Liver (tissue), 9 donors: Measurements from ENCODE around the gene CEP162. TPM values are rescaled to one million over a fixed set of nuclear protein-coding genes. Genes with fewer than 3 reads are reported as not detected.

Experiments used
- DNase-seq: peaks from one replicate; pipeline ENCODE4 v3.0.0-alpha.2; 2017; ENCODE audit warnings: low spot score
- H3K27ac ChIP-seq, 2 donors: one replicate each; pipeline ENCODE4 v1.7.0; 2013; ENCODE audit warnings: inconsistent platforms in 2 of 2, low read length in 2 of 2, control low read depth in 1 of 2, low read depth in 1 of 2, mild to moderate bottlenecking in 1 of 2
- H3K27me3 ChIP-seq, 4 donors: one replicate each; pipeline versions ENCODE4 v1.6.1 to v1.7.0; 2013; ENCODE audit warnings: low read length in 3 of 4, inconsistent platforms in 1 of 4, mild to moderate bottlenecking in 1 of 4, moderate library complexity in 1 of 4; ENCODE audit not compliant: control insufficient read depth in 4 of 4, insufficient read depth in 4 of 4
- H3K36me3 ChIP-seq, 4 donors: one replicate each; pipeline versions ENCODE4 v1.6.1 to v1.7.0; 2013; ENCODE audit warnings: low read length in 3 of 4, mild to moderate bottlenecking in 3 of 4, low read depth in 1 of 4, moderate library complexity in 1 of 4; ENCODE audit not compliant: control insufficient read depth in 4 of 4, insufficient read depth in 3 of 4
- H3K4me1 ChIP-seq, 4 donors: one replicate each; pipeline versions ENCODE4 v1.6.1 to v1.7.0; 2013; ENCODE audit warnings: low read length in 3 of 4, mild to moderate bottlenecking in 3 of 4, moderate library complexity in 1 of 4; ENCODE audit not compliant: control insufficient read depth in 4 of 4, insufficient read depth in 4 of 4
- H3K4me3 ChIP-seq, 3 donors: one replicate each; pipeline versions ENCODE4 v1.6.1 to v1.7.0; 2013; ENCODE audit warnings: low read length in 3 of 3, control low read depth in 1 of 3, low read depth in 1 of 3, mild to moderate bottlenecking in 1 of 3
- H3K9ac ChIP-seq, 2 donors: one replicate each; pipeline ENCODE4 v1.7.0; 2013; ENCODE audit warnings: low read length in 2 of 2, mild to moderate bottlenecking in 2 of 2, moderate library complexity in 2 of 2, control low read depth in 1 of 2, low read depth in 1 of 2
- H3K9me3 ChIP-seq, 4 donors: one replicate each; pipeline versions ENCODE4 v1.6.1 to v1.7.0; 2013; ENCODE audit warnings: low read length in 3 of 4; ENCODE audit not compliant: control insufficient read depth in 4 of 4
- CTCF ChIP-seq: fragments of 150-350 bp; IDR thresholded peaks from 2 replicates; pipeline ENCODE4 v1.5.1; 2017; ENCODE audit warnings: improper control_type of control experiment, low read depth, low read length; ENCODE audit not compliant: missing input control
- EGR1 ChIP-seq, 2 donors: IDR thresholded peaks; 2 replicates each; pipeline ENCODE4 v1.6.1; 2016 to 2018; ENCODE audit warnings: antibody characterized with exemption in 2 of 2, low read depth in 2 of 2
- FOXA1 ChIP-seq: IDR thresholded peaks from 2 replicates; pipeline ENCODE4 v1.6.1; 2016; ENCODE audit warnings: antibody characterized with exemption
- FOXA2 ChIP-seq: IDR thresholded peaks from 2 replicates; pipeline ENCODE4 v1.6.1; 2016; ENCODE audit warnings: antibody characterized with exemption
- GABPA ChIP-seq, 2 donors: IDR thresholded peaks in 1 of 2; conservative IDR thresholded peaks in 1 of 2; 2 replicates each; pipeline ENCODE4 v1.6.1; 2016; ENCODE audit warnings: antibody characterized with exemption in 2 of 2, mild to moderate bottlenecking in 1 of 2, moderate library complexity in 1 of 2
- HNF4A ChIP-seq, 2 donors: conservative IDR thresholded peaks; 2 replicates each; pipeline ENCODE4 v1.6.1; 2016; ENCODE audit warnings: antibody characterized with exemption in 2 of 2, mild to moderate bottlenecking in 2 of 2
- HNF4G ChIP-seq: IDR thresholded peaks from 2 replicates; pipeline ENCODE4 v1.6.1; 2016; ENCODE audit warnings: antibody characterized with exemption
- JUND ChIP-seq, 2 donors: IDR thresholded peaks; 2 replicates each; pipeline ENCODE4 v1.6.1; 2016; ENCODE audit warnings: antibody characterized with exemption in 2 of 2
- NR2F2 ChIP-seq: IDR thresholded peaks from 2 replicates; pipeline ENCODE4 v1.6.1; 2016; ENCODE audit warnings: antibody characterized with exemption
- RAD21 ChIP-seq, 2 donors: IDR thresholded peaks; 2 replicates each; pipeline ENCODE4 v1.6.1; 2016; ENCODE audit warnings: antibody characterized with exemption in 2 of 2, mild to moderate bottlenecking in 2 of 2
- RXRA ChIP-seq, 2 donors: IDR thresholded peaks; 2 replicates each; pipeline ENCODE4 v1.6.1; 2017 to 2018; ENCODE audit warnings: antibody characterized with exemption in 2 of 2, mild to moderate bottlenecking in 1 of 2
- SP1 ChIP-seq: IDR thresholded peaks from 2 replicates; pipeline ENCODE4 v1.6.1; 2018; ENCODE audit warnings: antibody characterized with exemption, mild to moderate bottlenecking
- TAF1 ChIP-seq: conservative IDR thresholded peaks from 2 replicates; pipeline ENCODE4 v1.6.1; 2016; ENCODE audit warnings: antibody characterized with exemption, mild to moderate bottlenecking
- YY1 ChIP-seq: IDR thresholded peaks from 2 replicates; pipeline ENCODE4 v1.6.1; 2016; ENCODE audit warnings: antibody characterized with exemption, mild to moderate bottlenecking
- WGBS: extraction: QIAGEN DNeasy Blood & Tissue Kit; methylation state at CpG from one replicate; pipeline ENCODE4 v1.1.7; 2013; 5-methylcytosine and 5-hydroxymethylcytosine counted together
- polyA plus RNA-seq, 2 donors: library from polyadenylated mRNA; stranded (reverse) in 1 of 2; unstranded in 1 of 2; fragments of 200-250 nt in 1 of 2; fragments of >200 nt in 1 of 2; fragmentation: Nextera tagmentation in 1 of 2; extraction: Ambion mirVana in 1 of 2; gene quantifications; one replicate each; pipeline versions ENCODE4 v1.2.1 to v1.2.3, GENCODE V29; 2013 to 2015
- total RNA-seq, 2 donors: library from RNA; depleted of rRNA; stranded (reverse); fragments of >200 nt; gene quantifications; one replicate each; pipeline ENCODE4 v1.2.3, GENCODE V29; 2014
- TF ChIP-seq, protein P1 (sequence below): IDR thresholded peaks from 2 replicates; pipeline ENCODE4 v1.6.1; 2016; ENCODE audit warnings: antibody characterized with exemption
- TF ChIP-seq, protein P2 (sequence below): IDR thresholded peaks from 2 replicates; pipeline ENCODE4 v1.6.1; 2016; ENCODE audit warnings: antibody characterized with exemption
- TF ChIP-seq, protein P3 (sequence below): IDR thresholded peaks from 2 replicates; pipeline ENCODE4 v1.6.1; 2016; ENCODE audit warnings: antibody characterized with exemption
- donor health status: healthy.
- donor health status: healthy.
- donor health status: healthy.
- donor health status: healthy.
- donor health status: healthy.

Gene CEP162
- total and polyA plus RNA-seq, 4 donors, result 0.87 to 4.4 (median 2.6) TPM

- H3K9ac ChIP-seq, result no peak overlapping the region
- H3K4me3 ChIP-seq, result no peak overlapping the region
- TF ChIP-seq FOXA1, result no peak
- TF ChIP-seq, protein P1, sequence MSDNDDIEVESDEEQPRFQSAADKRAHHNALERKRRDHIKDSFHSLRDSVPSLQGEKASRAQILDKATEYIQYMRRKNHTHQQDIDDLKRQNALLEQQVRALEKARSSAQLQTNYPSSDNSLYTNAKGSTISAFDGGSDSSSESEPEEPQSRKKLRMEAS, result no peak
- TF ChIP-seq GABPA (IDR thresholded peaks at IDR 0.05 in 1 of 2, conservative IDR thresholded peaks at IDR 0.05 in 1 of 2), result no peak
- TF ChIP-seq HNF4A (conservative IDR thresholded peaks at IDR 0.05), result no peak
- TF ChIP-seq RAD21 (IDR thresholded peaks at IDR 0.05), result no peak
- no peak for TF ChIP-seq CTCF
- TF ChIP-seq, protein P2, sequence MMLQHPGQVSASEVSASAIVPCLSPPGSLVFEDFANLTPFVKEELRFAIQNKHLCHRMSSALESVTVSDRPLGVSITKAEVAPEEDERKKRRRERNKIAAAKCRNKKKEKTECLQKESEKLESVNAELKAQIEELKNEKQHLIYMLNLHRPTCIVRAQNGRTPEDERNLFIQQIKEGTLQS, result no peak
- TF ChIP-seq JUND (IDR thresholded peaks at IDR 0.05), result no peak
- no peak for TF ChIP-seq TAF1
- no peak for TF ChIP-seq EGR1 (IDR thresholded peaks at IDR 0.05; ENCODE audit: low read depth in 2 of 2)
- no peak for TF ChIP-seq HNF4G
- TF ChIP-seq FOXA2, result no peak
- TF ChIP-seq RXRA (IDR thresholded peaks at IDR 0.05), result no peak
- TF ChIP-seq NR2F2, result no peak
- no peak for TF ChIP-seq YY1
- TF ChIP-seq SP1, result no peak
- no peak overlapping the region for H3K27ac ChIP-seq
- no peaks in the 10 kb centered on the region for H3K27me3 ChIP-seq
- H3K36me3 ChIP-seq, result no peaks in the 10 kb centered on the region
- no peaks in the 10 kb centered on the region for H3K9me3 ChIP-seq
- peaks cover 4 to 20% (median 9%) of the 10 kb centered on the region in 4 donors for H3K4me1 ChIP-seq
- 84% methylated on average over 2 of the region's 2 CpGs for WGBS
- DNase-seq, result no peak
These were observed 47.4 kb upstream of the CEP162 start for GRCh38 chr6:84274856-84275255.

DNA sequence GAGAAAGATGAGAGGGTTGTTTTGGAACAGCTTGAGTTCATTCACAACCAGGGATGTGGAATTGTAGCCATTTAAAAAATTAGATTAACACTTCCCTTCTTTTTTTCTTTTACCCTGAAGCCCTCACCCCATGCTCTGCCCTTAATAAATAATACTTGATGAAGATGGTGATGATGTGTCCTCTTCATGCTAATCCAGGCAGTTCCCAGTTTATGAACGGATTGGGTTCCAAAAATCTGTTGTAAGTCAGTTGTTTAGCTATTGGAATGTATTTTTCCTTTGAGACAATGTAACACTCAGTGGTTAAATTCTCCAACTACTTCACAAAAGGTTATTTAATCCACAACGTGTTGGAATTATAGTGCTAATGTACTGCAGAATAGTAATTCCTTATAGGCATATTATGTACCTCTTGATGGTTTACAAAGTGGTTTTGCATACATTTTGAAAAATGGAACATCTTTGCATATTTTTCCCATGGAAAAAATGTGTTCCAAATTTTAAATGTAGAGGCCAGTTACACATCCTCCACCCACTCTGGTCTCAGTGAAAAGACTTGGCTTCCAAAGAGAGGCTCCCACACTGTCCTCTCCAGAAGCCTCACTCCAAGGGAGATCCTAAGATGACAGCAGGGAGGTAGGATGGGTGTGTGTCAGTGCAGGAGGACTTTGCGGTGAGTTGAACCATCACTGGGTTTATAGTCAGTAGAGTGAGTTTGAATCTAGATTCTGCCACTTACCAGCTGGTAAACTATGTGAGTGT, 45.8 kb upstream of the CEP162 start:
- DNase-seq, result no peak
- Histone ChIP-seq H3K9ac (no peak overlapping the region), H3K27me3 (no peaks in the 10 kb centered on the region), H3K4me1 (peaks cover 4 to 22% (median 9%) of the 10 kb centered on the region in 4 donors), H3K4me3 (no peak overlapping the region), H3K36me3 (no peaks in the 10 kb centered on the region), H3K9me3 (no peaks in the 10 kb centered on the region), H3K27ac (no peak overlapping the region)
- TF ChIP-seq TAF1 (no peak), JUND (IDR thresholded peaks at IDR 0.05) (no peak), HNF4A (conservative IDR thresholded peaks at IDR 0.05) (no peak), CTCF (no peak)
- TF ChIP-seq, protein P3, sequence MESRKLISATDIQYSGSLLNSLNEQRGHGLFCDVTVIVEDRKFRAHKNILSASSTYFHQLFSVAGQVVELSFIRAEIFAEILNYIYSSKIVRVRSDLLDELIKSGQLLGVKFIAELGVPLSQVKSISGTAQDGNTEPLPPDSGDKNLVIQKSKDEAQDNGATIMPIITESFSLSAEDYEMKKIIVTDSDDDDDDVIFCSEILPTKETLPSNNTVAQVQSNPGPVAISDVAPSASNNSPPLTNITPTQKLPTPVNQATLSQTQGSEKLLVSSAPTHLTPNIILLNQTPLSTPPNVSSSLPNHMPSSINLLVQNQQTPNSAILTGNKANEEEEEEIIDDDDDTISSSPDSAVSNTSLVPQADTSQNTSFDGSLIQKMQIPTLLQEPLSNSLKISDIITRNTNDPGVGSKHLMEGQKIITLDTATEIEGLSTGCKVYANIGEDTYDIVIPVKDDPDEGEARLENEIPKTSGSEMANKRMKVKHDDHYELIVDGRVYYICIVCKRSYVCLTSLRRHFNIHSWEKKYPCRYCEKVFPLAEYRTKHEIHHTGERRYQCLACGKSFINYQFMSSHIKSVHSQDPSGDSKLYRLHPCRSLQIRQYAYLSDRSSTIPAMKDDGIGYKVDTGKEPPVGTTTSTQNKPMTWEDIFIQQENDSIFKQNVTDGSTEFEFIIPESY, result no peak
- WGBS, result 88% methylated on average over 3 of the region's 3 CpGs
